NCI-H526 (cell line): ENCODE data around the gene DLG2.

ENCODE experiments used
- DNase-seq, 2 experiments: peaks; one replicate each; lab custom pipeline; 2025; lab: John Stamatoyannopoulos, UW

DLG2 gene

GRCh38 chr11:84260862-84261261 lies 1366.3 kb downstream of the DLG2 start:
- DNase-seq: no peak

GRCh38 chr11:84256618-84257017 lies 1370.5 kb downstream of the DLG2 start:
- DNase-seq: no peak

GRCh38 chr11:84255483-84255882 lies 1371.7 kb downstream of the DLG2 start:
- DNase-seq: no peak

- no peak for DNase-seq
Measured at GRCh38 chr11:84250834-84251613, 1376.1 kb downstream of the DLG2 start.

GRCh38 chr11:84249344-84250135 lies 1377.6 kb downstream of the DLG2 start:
- no peak for DNase-seq

GRCh38 chr11:84247926-84248325 lies 1379.2 kb downstream of the DLG2 start:
- DNase-seq: peak in 1 of 2 experiments; percentile 17

- DNase-seq: peak; percentile 86 to 91
Measured at GRCh38 chr11:84247129-84247528, 1380.0 kb downstream of the DLG2 start.

GRCh38 chr11:84243629-84244263 lies 1383.4 kb downstream of the DLG2 start:
- no peak for DNase-seq

GRCh38 chr11:84241343-84242131 lies 1385.6 kb downstream of the DLG2 start:
- DNase-seq: no peak

- no peak for DNase-seq
Measured at GRCh38 chr11:84240847-84241246, 1386.3 kb downstream of the DLG2 start.

GRCh38 chr11:84236436-84236835 lies 1390.7 kb downstream of the DLG2 start:
- DNase-seq: peak; percentile 52 to 71

GRCh38 chr11:84234462-84235202 lies 1392.5 kb downstream of the DLG2 start:
- DNase-seq: no peak

- no peak for DNase-seq
Measured at GRCh38 chr11:84234011-84234410, 1393.1 kb downstream of the DLG2 start.

GRCh38 chr11:84232511-84232910 lies 1394.6 kb downstream of the DLG2 start:
- no peak for DNase-seq

- no peak for DNase-seq
Measured at GRCh38 chr11:84230402-84230801, 1396.7 kb downstream of the DLG2 start.

- DNase-seq: no peak
Measured at GRCh38 chr11:84227970-84228665, 1399.0 kb downstream of the DLG2 start.

- no peak for DNase-seq
Measured at GRCh38 chr11:84224042-84224441, 1403.1 kb downstream of the DLG2 start.

- DNase-seq: no peak
Measured at GRCh38 chr11:84218318-84218717, 1408.8 kb downstream of the DLG2 start.

GRCh38 chr11:84215672-84216071 lies 1411.5 kb downstream of the DLG2 start:
- DNase-seq: no peak

- DNase-seq: no peak
Measured at GRCh38 chr11:84214557-84214956, 1412.6 kb downstream of the DLG2 start.
